Thyroid gland (tissue), 4 donors: ENCODE data around the gene STX8.

Source experiments
- CTCF ChIP-seq, 6 experiments: fragments of 200-600 bp in 3 of 6; fragments of 450-650 bp in 3 of 6; sonication (generic) in 3 of 6; IDR thresholded peaks; one replicate each; pipeline ENCODE4 v1.5.1; 2016 to 2019; ENCODE audit warnings: antibody characterized with exemption in 6 of 6, mild to moderate bottlenecking in 2 of 6, inconsistent platforms in 1 of 6, moderate library complexity in 1 of 6
- POLR2A ChIP-seq, 2 donors: fragments of 450-650 bp; IDR thresholded peaks; one replicate each; pipeline ENCODE4 v1.6.1; 2017; ENCODE audit warnings: antibody characterized with exemption in 2 of 2, mild to moderate bottlenecking in 2 of 2, moderate library complexity in 1 of 2

GRCh38 chr17:9446528-9446927 is 129.1 kb downstream of the STX8 start:
- TF ChIP-seq CTCF (IDR thresholded peaks at IDR 0.05) (no peak), POLR2A (IDR thresholded peaks at IDR 0.05) (no peak)
